IMR-90 (cell line): ENCODE results near the gene ZKSCAN5. TPM values are rescaled to one million over a fixed set of nuclear protein-coding genes. Genes with fewer than 3 reads are reported as not detected.

Experiments used
- ATAC-seq: fragments of 200-7000 bp; cut with Tn5 transposase; 2 replicates; pipeline ENCODE4 v1.9.1; 2020; ENCODE audit warnings: low read depth, mild to moderate bottlenecking, moderate library complexity
- BruUV-seq: library from RNA; stranded (reverse); fragments of 400-500 nt; replicated peaks from 2 replicates; lab custom pipeline; 2021; lab: Mats Ljungman, UMichigan
- CTCF ChIA-PET: fragments of 300-600 bp; formaldehyde crosslinking; extraction: SDS; loops from one replicate; lab custom pipeline; 2021; ENCODE audit warnings: antibody characterized with exemption; lab: Yijun Ruan, JAX
- POLR2A ChIA-PET: fragments of 300-600 bp; sonication (Branson Sonifier 250); formaldehyde crosslinking; loops from one replicate; lab custom pipeline; 2022; ENCODE audit warnings: antibody characterized with exemption; ENCODE audit not compliant: unreplicated experiment; lab: Charles Lee
- DNase-seq: peaks from one replicate; pipeline ENCODE4 v3.0.0; 2013
- H2AFZ ChIP-seq: replicated peaks from 2 replicates; pipeline ENCODE3; 2013; ENCODE audit warnings: low read length, mild to moderate bottlenecking; ENCODE audit not compliant: poor library complexity
- H2AK5ac ChIP-seq: 2 replicates; pipeline ENCODE4 v1.6.1; 2013; ENCODE audit warnings: low read depth, low read length, inconsistent platforms
- H2AK9ac ChIP-seq: replicated peaks from 2 replicates; pipeline ENCODE3; 2013; ENCODE audit warnings: mild to moderate bottlenecking, low read depth, low read length, moderate library complexity; ENCODE audit not compliant: poor library complexity
- H2BK120ac ChIP-seq: 2 replicates; pipeline ENCODE4 v1.6.1; 2013; ENCODE audit warnings: low read depth, low read length, inconsistent platforms
- H2BK15ac ChIP-seq: 3 replicates; pipeline ENCODE4 v1.6.1; 2013; ENCODE audit warnings: low read depth, low read length, inconsistent platforms
- H2BK20ac ChIP-seq: 2 replicates; pipeline ENCODE4 v1.6.1; 2013; ENCODE audit warnings: low read depth, mild to moderate bottlenecking, inconsistent platforms, low read length, moderate library complexity
- H2BK5ac ChIP-seq: 2 replicates; pipeline ENCODE4 v1.6.1; 2013; ENCODE audit warnings: mild to moderate bottlenecking, low read depth, low read length, inconsistent platforms; ENCODE audit not compliant: poor library complexity, severe bottlenecking
- H3K14ac ChIP-seq: replicated peaks from 2 replicates; pipeline ENCODE4 v1.6.1; 2013; ENCODE audit warnings: low read depth, low read length, inconsistent platforms
- H3K18ac ChIP-seq: 2 replicates; pipeline ENCODE4 v1.6.1; 2013; ENCODE audit warnings: low read depth, low read length, control low read depth
- H3K23ac ChIP-seq: 2 replicates; pipeline ENCODE4 v1.6.1; 2013; ENCODE audit warnings: low read depth, low read length, inconsistent platforms
- H3K27ac ChIP-seq: 2 replicates; pipeline ENCODE4 v1.5.1; 2013; ENCODE audit warnings: mild to moderate bottlenecking, control low read depth, low read length; ENCODE audit not compliant: insufficient read depth
- H3K27me3 ChIP-seq: 2 replicates; pipeline ENCODE4 v1.6.1; 2013; ENCODE audit warnings: low read length; ENCODE audit not compliant: control insufficient read depth, insufficient read depth
- H3K36me3 ChIP-seq: 2 replicates; pipeline ENCODE4 v1.6.1; 2013; ENCODE audit warnings: low read length, mixed read lengths; ENCODE audit not compliant: control insufficient read depth, insufficient read depth
- H3K4ac ChIP-seq: 2 replicates; pipeline ENCODE4 v1.6.1; 2013; ENCODE audit warnings: low read depth, low read length, inconsistent platforms
- H3K4me1 ChIP-seq: 2 replicates; pipeline ENCODE4 v1.6.1; 2013; ENCODE audit warnings: low read length, mixed read lengths; ENCODE audit not compliant: control insufficient read depth, insufficient read depth
- H3K4me2 ChIP-seq: 2 replicates; pipeline ENCODE4 v1.6.1; 2013; ENCODE audit warnings: low read depth, mild to moderate bottlenecking, control low read depth, low read length, moderate library complexity
- H3K4me3 ChIP-seq: 2 replicates; pipeline ENCODE4 v1.5.1; 2013; ENCODE audit warnings: low read depth, mild to moderate bottlenecking, control low read depth, low read length, moderate library complexity; ENCODE audit not compliant: insufficient read depth
- H3K56ac ChIP-seq: 2 replicates; pipeline ENCODE4 v1.6.1; 2013; ENCODE audit warnings: low read length, inconsistent platforms; ENCODE audit not compliant: insufficient read depth; ENCODE audit errors: extremely low read depth
- H3K79me1 ChIP-seq, 2 experiments: 2 replicates each; pipeline ENCODE4 v1.6.1; 2013; ENCODE audit warnings: low read length in 2 of 2, inconsistent platforms in 1 of 2, low read depth in 1 of 2
- H3K9ac ChIP-seq: 2 replicates; pipeline ENCODE4 v1.6.1; 2013; ENCODE audit warnings: low read depth, low read length, control low read depth
- H3K9me1 ChIP-seq: 2 replicates; pipeline ENCODE4 v1.6.1; 2013; ENCODE audit warnings: low read length, inconsistent platforms; ENCODE audit not compliant: insufficient read depth
- H3K9me3 ChIP-seq: 2 replicates; pipeline ENCODE4 v1.6.1; 2013; ENCODE audit warnings: low read length; ENCODE audit not compliant: control insufficient read depth, insufficient read depth
- H4K20me1 ChIP-seq: 2 replicates; pipeline ENCODE4 v1.6.1; 2013; ENCODE audit warnings: low read length, inconsistent platforms; ENCODE audit not compliant: insufficient read depth
- H4K5ac ChIP-seq: 2 replicates; pipeline ENCODE4 v1.6.1; 2013; ENCODE audit warnings: mild to moderate bottlenecking, low read depth, low read length, control low read depth
- H4K8ac ChIP-seq, 2 experiments: 2 replicates each; pipeline ENCODE4 v1.6.1; 2013; ENCODE audit warnings: low read depth in 2 of 2, low read length in 2 of 2, control low read depth in 1 of 2, inconsistent platforms in 1 of 2
- H4K91ac ChIP-seq: 2 replicates; pipeline ENCODE4 v1.6.1; 2013; ENCODE audit warnings: low read depth, low read length, inconsistent platforms; ENCODE audit not compliant: insufficient read depth
- CTCF ChIP-seq: conservative IDR thresholded peaks from 2 replicates; pipeline ENCODE4 v1.5.1; 2012; ENCODE audit warnings: mild to moderate bottlenecking, low read depth, low read length, improper control_type of control experiment
- ELK1 ChIP-seq: fragments of 150-350 bp; IDR thresholded peaks from 2 replicates; pipeline ENCODE4 v1.6.1; 2016; ENCODE audit warnings: low read depth, mild to moderate bottlenecking, low read length, moderate library complexity, borderline replicate concordance
- MAFK ChIP-seq: IDR thresholded peaks from 2 replicates; pipeline ENCODE4 v1.6.1; 2012; ENCODE audit warnings: low read depth, low read length, improper control_type of control experiment
- MAZ ChIP-seq: IDR thresholded peaks from 2 replicates; pipeline ENCODE4 v1.6.1; 2012; ENCODE audit warnings: low read depth, mild to moderate bottlenecking, low read length, improper control_type of control experiment, moderate library complexity, borderline replicate concordance
- NFE2L2 ChIP-seq: fragments of 150-350 bp; IDR thresholded peaks from 2 replicates; pipeline ENCODE4 v1.6.1; 2016; ENCODE audit warnings: low read depth, mild to moderate bottlenecking, low read length
- RAD21 ChIP-seq: IDR thresholded peaks from 2 replicates; pipeline ENCODE4 v1.6.1; 2012; ENCODE audit warnings: low read length, improper control_type of control experiment
- RCOR1 ChIP-seq: IDR thresholded peaks from 2 replicates; pipeline ENCODE4 v1.6.1; 2012; ENCODE audit warnings: mild to moderate bottlenecking, low read length, improper control_type of control experiment; ENCODE audit not compliant: insufficient replicate concordance
- RFX5 ChIP-seq: IDR thresholded peaks from 2 replicates; pipeline ENCODE4 v1.8.0; 2012; ENCODE audit warnings: low read depth, mild to moderate bottlenecking, low read length, moderate library complexity
- WGBS, 2 experiments: methylation state at CpG; one replicate each; pipeline versions ENCODE4 v1.1.5 to v1.1.7; 2013; ENCODE audit warnings: missing lambda C conversion rate in 2 of 2; ENCODE audit not compliant: insufficient read length in 1 of 2; ENCODE audit errors: extremely low coverage in 2 of 2; 5-methylcytosine and 5-hydroxymethylcytosine counted together
- dilution Hi-C: fragments of 300-500 bp; cut with HindIII; formaldehyde crosslinking; loops from one replicate; pipeline ENCODE4 v1.14.3; 2018; ENCODE audit warnings: low sequenced_read_pairs; ENCODE audit not compliant: unreplicated experiment
- in situ Hi-C: fragments of 300-500 bp; cut with MboI; formaldehyde crosslinking; loops from 3 replicates; pipeline ENCODE4 v1.14.3; 2019; ENCODE audit warnings: low sequenced_read_pairs, inconsistent platforms, mixed read lengths
- intact Hi-C: fragments of 100-400 bp; cut with micrococcal nuclease; formaldehyde crosslinking; loops from 2 replicates; pipeline ENCODE4 v1.10.0; 2022
- polyA plus RNA-seq, 3 experiments: library from polyadenylated mRNA; depleted of rRNA; stranded (reverse); fragments of >200 nt; gene quantifications; 2 replicates each; pipeline ENCODE4 v1.2.3, GENCODE V29; 2012; ENCODE audit warnings: low replicate concordance in 1 of 3
- total RNA-seq: library from RNA; depleted of rRNA; stranded (reverse); fragments of >200 nt; gene quantifications from 2 replicates; pipeline ENCODE4 v1.2.3, GENCODE V29; 2012

ZKSCAN5 gene
- total and polyA plus RNA-seq, 2 of the 4 experiments (the other 2 are of a cell fraction) = 5.5 to 16.3 TPM

- ChIA-PET CTCF (no interaction called here), POLR2A (interaction anchor here (0.6 kb wide), 1 partner anchor 16 kb away, joined by 3 read pairs; no protein-coding TSS in a partner anchor)
- DNase-seq (no peak), ATAC-seq (no peak)
- no peak overlapping the region for H2BK5ac ChIP-seq
- BruUV-seq = no TSS peak
- in situ Hi-C loops (no loop called here), intact Hi-C loops (no loop called here), dilution Hi-C loops (no loop called here)
- H2AFZ ChIP-seq = no peak overlapping the region
- H4K8ac ChIP-seq = no peak overlapping the region
- H3K36me3 ChIP-seq = peaks cover 39% of the 10 kb centered on the region
- no peak overlapping the region for H4K5ac ChIP-seq
- no peaks in the 10 kb centered on the region for H3K27me3 ChIP-seq
- no peak overlapping the region for H3K14ac ChIP-seq
- no peak overlapping the region for H4K91ac ChIP-seq
- H3K23ac ChIP-seq = no peak overlapping the region
- H3K18ac ChIP-seq = no peak overlapping the region
- no CpG with 5 or more reads among the region's 3 CpGs for WGBS, 2 experiments
- H2AK9ac ChIP-seq = no peak overlapping the region
- no peak overlapping the region for H3K9ac ChIP-seq
- no peaks in the 10 kb centered on the region for H3K4me1 ChIP-seq
- no peak overlapping the region for H3K4ac ChIP-seq
- H3K9me1 ChIP-seq = peaks cover 4% of the 10 kb centered on the region; the same call in 1 of the 2 replicates
- H3K79me1 ChIP-seq = peaks cover 5 to 19% of the 10 kb centered on the region in 2 experiments
- H2AK5ac ChIP-seq = no peak overlapping the region
- H3K27ac ChIP-seq = no peak overlapping the region
- no peak overlapping the region for H2BK20ac ChIP-seq
- no peaks in the 10 kb centered on the region for H4K20me1 ChIP-seq
- H3K4me3 ChIP-seq = no peak overlapping the region
- no peak overlapping the region for H2BK15ac ChIP-seq
- TF ChIP-seq MAZ = no peak
- no peak for TF ChIP-seq RAD21
- no peak for TF ChIP-seq RFX5
- no peak for TF ChIP-seq NFE2L2
- no peak for TF ChIP-seq MAFK
- no peak for TF ChIP-seq ELK1
- TF ChIP-seq CTCF = no peak
- no peak for TF ChIP-seq RCOR1
- no peak overlapping the region for H2BK120ac ChIP-seq
- H3K56ac ChIP-seq = no peak overlapping the region
- H3K9me3 ChIP-seq = peaks cover 2% of the 10 kb centered on the region; the same call in 1 of the 2 replicates
- H3K4me2 ChIP-seq = no peak overlapping the region
Observed at GRCh38 chr7:99521399-99521798, 16.9 kb downstream of the ZKSCAN5 start.
